DMS114 treated with DMSO at 0.1 percent for 48 hours (cell line): ENCODE data around the gene GIMAP5.
"Not testable (repeated sequence)": the region's sequence is repeated elsewhere in the genome, so short reads cannot be mapped to it uniquely, and the experiment has no call there.

Source experiments
- DNase-seq: peaks from one replicate; lab custom pipeline; 2025; ENCODE audit not compliant: unreplicated experiment; lab: John Stamatoyannopoulos, UW

The GIMAP5 gene

GRCh38 chr7:150766334-150766709 is 29.1 kb downstream of the GIMAP5 start:
- no peak for DNase-seq

- DNase-seq, result no peak
Measured at GRCh38 chr7:150769768-150770167, 32.5 kb downstream of the GIMAP5 start.

GRCh38 chr7:150774131-150774530 is 36.9 kb downstream of the GIMAP5 start:
- DNase-seq, result not testable (repeated sequence)

- DNase-seq, result no peak
Measured at GRCh38 chr7:150778014-150778737, 41.0 kb downstream of the GIMAP5 start.

- DNase-seq, result peak; percentile 78
Measured at GRCh38 chr7:150778738-150779301, 41.6 kb downstream of the GIMAP5 start.

- no peak for DNase-seq
Measured at GRCh38 chr7:150780292-150780691, 43.1 kb downstream of the GIMAP5 start.

GRCh38 chr7:150781103-150781502 is 43.9 kb downstream of the GIMAP5 start:
- DNase-seq, result no peak

- no peak for DNase-seq
Measured at GRCh38 chr7:150781961-150782360, 44.7 kb downstream of the GIMAP5 start.

- DNase-seq, result no peak
Measured at GRCh38 chr7:150784120-150784736, 47.0 kb downstream of the GIMAP5 start.

GRCh38 chr7:150784954-150785353 is 47.7 kb downstream of the GIMAP5 start:
- DNase-seq, result no peak

GRCh38 chr7:150787321-150788281 is 50.4 kb downstream of the GIMAP5 start:
- no peak for DNase-seq

- DNase-seq, result no peak
Measured at GRCh38 chr7:150788474-150789269, 51.5 kb downstream of the GIMAP5 start.

GRCh38 chr7:150790416-150791075 is 53.3 kb downstream of the GIMAP5 start:
- no peak for DNase-seq

- no peak for DNase-seq
Measured at GRCh38 chr7:150791304-150791703, 54.1 kb downstream of the GIMAP5 start.

GRCh38 chr7:150791746-150792452 is 54.7 kb downstream of the GIMAP5 start:
- DNase-seq, result no peak
